A673 (cell line): ENCODE data around the gene BDNF. TPM values are rescaled to one million over a fixed set of nuclear protein-coding genes. Genes with fewer than 3 reads are reported as not detected.

Source experiments
- BruUV-seq: library from RNA; stranded (reverse); fragments of 400-500 nt; replicated peaks from 2 replicates; lab custom pipeline; 2021; lab: Mats Ljungman, UMichigan
- CTCF ChIA-PET: fragments of 300-600 bp; sonication (Branson Sonifier 250); formaldehyde crosslinking; loops from one replicate; lab custom pipeline; 2022; ENCODE audit warnings: antibody characterized with exemption; lab: Charles Lee
- POLR2A ChIA-PET: fragments of 300-600 bp; sonication (Branson Sonifier 250); formaldehyde crosslinking; loops from one replicate; lab custom pipeline; 2022; ENCODE audit warnings: antibody characterized with exemption; ENCODE audit not compliant: low non-redundant PET; lab: Charles Lee
- DNase-seq: peaks from one replicate; pipeline ENCODE4 v3.0.0-alpha.2; 2015; ENCODE audit warnings: low spot score
- H3K27ac ChIP-seq: fragments of 200-600 bp; sonication (generic); 2 replicates; pipeline ENCODE4 v1.5.1; 2016; ENCODE audit warnings: mixed run types, low read depth, mild to moderate bottlenecking, mixed read lengths, antibody characterized with exemption, low read length; ENCODE audit not compliant: poor library complexity, severe bottlenecking
- H3K27me3 ChIP-seq: fragments of 200-600 bp; sonication (generic); replicated peaks from 2 replicates; pipeline ENCODE4 v1.6.1; 2017; ENCODE audit warnings: mixed run types, low read depth, mild to moderate bottlenecking, mixed read lengths, antibody characterized with exemption, low read length; ENCODE audit not compliant: insufficient read depth, poor library complexity
- H3K36me3 ChIP-seq: fragments of 200-600 bp; sonication (generic); 2 replicates; pipeline ENCODE4 v1.6.1; 2016; ENCODE audit warnings: mixed run types, mild to moderate bottlenecking, mixed read lengths, antibody characterized with exemption, low read length; ENCODE audit not compliant: insufficient read depth, poor library complexity, severe bottlenecking
- H3K4me1 ChIP-seq: fragments of 200-600 bp; sonication (generic); 2 replicates; pipeline ENCODE4 v1.6.1; 2017; ENCODE audit warnings: mixed run types, mild to moderate bottlenecking, mixed read lengths, antibody characterized with exemption, low read length; ENCODE audit not compliant: insufficient read depth, poor library complexity, severe bottlenecking
- H3K4me3 ChIP-seq: fragments of 200-600 bp; sonication (generic); 2 replicates; pipeline ENCODE4 v1.5.1; 2016; ENCODE audit warnings: low read depth, mixed run types, mild to moderate bottlenecking, mixed read lengths, low read length; ENCODE audit not compliant: poor library complexity, severe bottlenecking
- H3K9me3 ChIP-seq: fragments of 200-600 bp; sonication (generic); 2 replicates; pipeline ENCODE4 v1.6.1; 2016; ENCODE audit warnings: mixed run types, low read depth, mild to moderate bottlenecking, mixed read lengths, antibody characterized with exemption, low read length; ENCODE audit not compliant: poor library complexity, severe bottlenecking
- EZH2 ChIP-seq: fragments of 200-600 bp; sonication (generic); IDR thresholded peaks from 2 replicates; pipeline ENCODE4 v1.6.1; 2017; ENCODE audit warnings: borderline replicate concordance, low read depth, mild to moderate bottlenecking, mixed read lengths, antibody characterized with exemption, low read length; ENCODE audit not compliant: poor library complexity, severe bottlenecking
- intact Hi-C: fragments of 100-400 bp; cut with micrococcal nuclease; formaldehyde crosslinking; loops from one replicate; pipeline ENCODE4 v1.10.0; 2022; ENCODE audit not compliant: unreplicated experiment
- total RNA-seq: library from RNA; stranded (reverse); gene quantifications from 2 replicates; pipeline ENCODE4 v1.2.3, GENCODE V29; 2021
- TF ChIP-seq, protein P1 (sequence below): fragments of 300-800, 200-600 bp; sonication (generic); conservative IDR thresholded peaks from 2 replicates; pipeline ENCODE4 v1.5.1; 2017; ENCODE audit warnings: low read depth, mild to moderate bottlenecking, antibody characterized with exemption, low read length, moderate library complexity, mixed read lengths

BDNF gene
- total RNA-seq, 1 experiment from 2014 or later, result 0.09 TPM

GRCh38 chr11:27717801-27718229 is 17.6 kb upstream of the BDNF start:
- H3K4me3 ChIP-seq, result peak overlapping the region; percentile 38
- H3K27me3 ChIP-seq, result peaks cover 100% of the 10 kb centered on the region
- H3K9me3 ChIP-seq, result no peaks in the 10 kb centered on the region
- DNase-seq, result no peak
- TF ChIP-seq, protein P1, sequence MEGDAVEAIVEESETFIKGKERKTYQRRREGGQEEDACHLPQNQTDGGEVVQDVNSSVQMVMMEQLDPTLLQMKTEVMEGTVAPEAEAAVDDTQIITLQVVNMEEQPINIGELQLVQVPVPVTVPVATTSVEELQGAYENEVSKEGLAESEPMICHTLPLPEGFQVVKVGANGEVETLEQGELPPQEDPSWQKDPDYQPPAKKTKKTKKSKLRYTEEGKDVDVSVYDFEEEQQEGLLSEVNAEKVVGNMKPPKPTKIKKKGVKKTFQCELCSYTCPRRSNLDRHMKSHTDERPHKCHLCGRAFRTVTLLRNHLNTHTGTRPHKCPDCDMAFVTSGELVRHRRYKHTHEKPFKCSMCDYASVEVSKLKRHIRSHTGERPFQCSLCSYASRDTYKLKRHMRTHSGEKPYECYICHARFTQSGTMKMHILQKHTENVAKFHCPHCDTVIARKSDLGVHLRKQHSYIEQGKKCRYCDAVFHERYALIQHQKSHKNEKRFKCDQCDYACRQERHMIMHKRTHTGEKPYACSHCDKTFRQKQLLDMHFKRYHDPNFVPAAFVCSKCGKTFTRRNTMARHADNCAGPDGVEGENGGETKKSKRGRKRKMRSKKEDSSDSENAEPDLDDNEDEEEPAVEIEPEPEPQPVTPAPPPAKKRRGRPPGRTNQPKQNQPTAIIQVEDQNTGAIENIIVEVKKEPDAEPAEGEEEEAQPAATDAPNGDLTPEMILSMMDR, result no peak
- TF ChIP-seq EZH2, result no peak
- POLR2A ChIA-PET, result interaction anchor here (0.5 to 0.7 kb wide), 3 partner anchors 19 to 394 kb away, joined by 3 to 6 read pairs (median 6); no protein-coding TSS in a partner anchor
- CTCF ChIA-PET, result interaction anchor here (1.2 to 1.6 kb wide), 3 partner anchors 11 to 19 kb away, joined by 4 to 7 read pairs (median 5); no protein-coding TSS in a partner anchor
- intact Hi-C loops, result no loop called here
- H3K27ac ChIP-seq, result no peak overlapping the region
- peaks cover 14% of the 10 kb centered on the region for H3K4me1 ChIP-seq
- H3K36me3 ChIP-seq, result no peaks in the 10 kb centered on the region
- no TSS peak for BruUV-seq

- no TSS peak for BruUV-seq
- Histone ChIP-seq H3K27ac (no peak overlapping the region), H3K27me3 (peaks cover 99% of the 10 kb centered on the region), H3K4me1 (peaks cover 14% of the 10 kb centered on the region), H3K36me3 (no peaks in the 10 kb centered on the region), H3K9me3 (no peaks in the 10 kb centered on the region), H3K4me3 (no peak overlapping the region)
- ChIA-PET POLR2A (interaction anchor here (0.5 to 0.7 kb wide), 4 partner anchors 18 to 394 kb away, joined by 3 to 6 read pairs (median 6); no protein-coding TSS in a partner anchor), CTCF (interaction anchor here (1.2 to 1.6 kb wide), 3 partner anchors 10 to 18 kb away, joined by 4 to 7 read pairs (median 5); no protein-coding TSS in a partner anchor)
- intact Hi-C loops, result no loop called here
- no peak for DNase-seq
- TF ChIP-seq, protein P1, result peak; percentile 60
- no peak for TF ChIP-seq EZH2
These were observed 17.1 kb upstream of the BDNF start for GRCh38 chr11:27717377-27717776.

DNA sequence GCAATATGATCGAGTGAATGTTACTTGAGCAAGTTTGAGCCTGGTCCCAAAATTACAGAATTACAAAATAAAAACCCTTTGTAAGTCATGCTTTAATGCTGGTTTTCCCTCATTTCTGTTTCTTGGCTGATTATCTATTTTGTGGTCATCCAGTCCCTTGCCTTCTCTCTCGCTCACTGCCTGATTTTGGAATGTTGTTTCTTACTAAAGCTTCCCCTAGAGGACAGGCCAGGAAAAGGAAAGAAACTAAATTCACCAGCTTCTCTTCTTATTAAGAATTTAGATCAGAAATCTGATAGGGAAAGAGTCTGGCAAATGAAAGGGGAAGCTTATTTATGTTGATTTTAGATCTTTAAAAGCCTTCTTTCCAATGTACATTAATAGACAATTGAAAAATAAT is 16.6 kb upstream of the BDNF start:
- no peak overlapping the region for H3K27ac ChIP-seq
- ChIA-PET POLR2A (interaction anchor here (0.5 to 0.7 kb wide), 2 partner anchors 18 to 153 kb away, joined by 5 to 6 read pairs; no protein-coding TSS in a partner anchor), CTCF (interaction anchor here (0.6 to 1.6 kb wide), 4 partner anchors 10 to 67 kb away, joined by 3 to 7 read pairs (median 4); no protein-coding TSS in a partner anchor)

More for the DNA sequence above, 16.6 kb upstream of the BDNF start:
- H3K4me1 ChIP-seq, result peaks cover 14% of the 10 kb centered on the region
- intact Hi-C loops, result no loop called here
- no peak for TF ChIP-seq EZH2
- TF ChIP-seq, protein P1, result no peak; the same call in 1 of the 2 replicates
- BruUV-seq, result no TSS peak
- no peaks in the 10 kb centered on the region for H3K36me3 ChIP-seq
- no peak for DNase-seq
- peaks cover 97% of the 10 kb centered on the region for H3K27me3 ChIP-seq
- no peak overlapping the region for H3K4me3 ChIP-seq
- no peaks in the 10 kb centered on the region for H3K9me3 ChIP-seq
